ENCODE measurements around the gene FGD6. TPM values are rescaled to one million over a fixed set of nuclear protein-coding genes. Genes with fewer than 3 reads are reported as not detected.
A peak's percentile ranks its signal among the peaks of the same experiment; 100 is the strongest.

Gene FGD6
- total and polyA plus RNA-seq, 2 of the 4 experiments (the other 2 are of a cell fraction), result 2.6 to 9.5 TPM

DNA sequence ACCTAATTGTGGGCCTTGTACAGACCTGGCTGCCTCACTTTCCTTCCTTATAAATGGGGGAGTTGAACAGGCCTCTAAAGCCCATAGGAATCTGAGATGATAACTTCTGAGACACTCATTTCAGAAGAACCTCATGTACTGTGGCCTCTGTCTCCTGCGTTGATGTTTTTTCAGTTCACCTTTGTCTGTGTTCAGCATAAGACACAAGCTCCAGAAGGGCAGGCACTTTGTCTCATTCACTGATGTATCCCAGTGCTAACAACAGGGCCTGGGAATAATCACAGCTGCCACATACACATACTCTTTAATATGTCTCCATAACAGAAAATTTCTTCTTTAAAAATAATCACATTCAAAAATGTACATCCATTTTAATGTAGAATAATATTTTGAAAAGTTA is 3.3 kb downstream of the FGD6 start:
- Histone ChIP-seq H3K4ac (ENCODE audit: low read depth, low read length) (peak overlapping the region; percentile 4; the same call in 1 of the 2 replicates), H4K8ac (ENCODE audit: low read depth in 2 of 2, low read length in 2 of 2) (no peak overlapping the region), H3K4me2 (ENCODE audit: low read depth, low read length) (no peak overlapping the region), H2AK5ac (ENCODE audit: low read depth, low read length) (0 out of 2 replicates have a peak overlapping the region, but pooled peaks have one; percentile 13), H3K18ac (ENCODE audit: low read depth, low read length) (no peak overlapping the region), H3K27ac (ENCODE audit: insufficient read depth, low read length) (no peak overlapping the region), H3K36me3 (ENCODE audit: control insufficient read depth, insufficient read depth, low read length) (no peaks in the 10 kb centered on the region), H2BK5ac (ENCODE audit: low read depth, low read length, poor library complexity, severe bottlenecking) (no peak overlapping the region), H2AFZ (replicated peaks; ENCODE audit: low read length, poor library complexity) (no peak overlapping the region), H3K4me1 (ENCODE audit: control insufficient read depth, insufficient read depth, low read length) (no peaks in the 10 kb centered on the region), H3K79me1 (ENCODE audit: low read depth in 1 of 2, low read length in 2 of 2) (peaks cover 11 to 36% of the 10 kb centered on the region in 2 experiments), H2AK9ac (replicated peaks; ENCODE audit: low read depth, low read length, poor library complexity) (no peak overlapping the region), H4K5ac (ENCODE audit: low read depth, low read length) (no peak overlapping the region), H2BK120ac (ENCODE audit: low read depth, low read length) (no peak overlapping the region), H3K56ac (ENCODE audit: extremely low read depth, insufficient read depth, low read length) (no peak overlapping the region), H3K14ac (replicated peaks; ENCODE audit: low read depth, low read length) (no peak overlapping the region), H2BK20ac (ENCODE audit: low read depth, low read length) (peak overlapping the region; percentile 20; the same call in 1 of the 2 replicates), H3K9me3 (ENCODE audit: control insufficient read depth, insufficient read depth, low read length) (no peaks in the 10 kb centered on the region), H4K91ac (ENCODE audit: insufficient read depth, low read depth, low read length) (no peak overlapping the region), H3K9me1 (ENCODE audit: insufficient read depth, low read length) (no peaks in the 10 kb centered on the region), H3K9ac (ENCODE audit: low read depth, low read length) (no peak overlapping the region), H2BK15ac (ENCODE audit: low read depth, low read length) (no peak overlapping the region), H3K27me3 (ENCODE audit: control insufficient read depth, insufficient read depth, low read length) (no peaks in the 10 kb centered on the region), H4K20me1 (ENCODE audit: insufficient read depth, low read length) (peaks cover 3% of the 10 kb centered on the region; the same call in 1 of the 2 replicates), H3K23ac (ENCODE audit: low read depth, low read length) (no peak overlapping the region), H3K4me3 (ENCODE audit: insufficient read depth, low read depth, low read length) (no peak overlapping the region)
- POLR2A ChIA-PET (ENCODE audit: unreplicated experiment), result no interaction called here
- DNase-seq (no peak), ATAC-seq (ENCODE audit: low read depth) (no peak)
- dilution Hi-C loops (cut with HindIII; ENCODE audit: low sequenced_read_pairs, unreplicated experiment) (no loop called here), in situ Hi-C loops (cut with MboI; ENCODE audit: low sequenced_read_pairs) (no loop called here), intact Hi-C loops (cut with micrococcal nuclease) (no loop called here)
- TF ChIP-seq MAFK (IDR thresholded peaks at IDR 0.05; ENCODE audit: low read depth, low read length) (no peak), MAZ (IDR thresholded peaks at IDR 0.05; ENCODE audit: borderline replicate concordance, low read depth, low read length) (no peak), BHLHE40 (IDR thresholded peaks at IDR 0.05; ENCODE audit: low read depth, low read length) (no peak), POLR2A (IDR thresholded peaks at IDR 0.05; ENCODE audit: low read depth, low read length) (no peak)
- TF ChIP-seq, protein P1, sequence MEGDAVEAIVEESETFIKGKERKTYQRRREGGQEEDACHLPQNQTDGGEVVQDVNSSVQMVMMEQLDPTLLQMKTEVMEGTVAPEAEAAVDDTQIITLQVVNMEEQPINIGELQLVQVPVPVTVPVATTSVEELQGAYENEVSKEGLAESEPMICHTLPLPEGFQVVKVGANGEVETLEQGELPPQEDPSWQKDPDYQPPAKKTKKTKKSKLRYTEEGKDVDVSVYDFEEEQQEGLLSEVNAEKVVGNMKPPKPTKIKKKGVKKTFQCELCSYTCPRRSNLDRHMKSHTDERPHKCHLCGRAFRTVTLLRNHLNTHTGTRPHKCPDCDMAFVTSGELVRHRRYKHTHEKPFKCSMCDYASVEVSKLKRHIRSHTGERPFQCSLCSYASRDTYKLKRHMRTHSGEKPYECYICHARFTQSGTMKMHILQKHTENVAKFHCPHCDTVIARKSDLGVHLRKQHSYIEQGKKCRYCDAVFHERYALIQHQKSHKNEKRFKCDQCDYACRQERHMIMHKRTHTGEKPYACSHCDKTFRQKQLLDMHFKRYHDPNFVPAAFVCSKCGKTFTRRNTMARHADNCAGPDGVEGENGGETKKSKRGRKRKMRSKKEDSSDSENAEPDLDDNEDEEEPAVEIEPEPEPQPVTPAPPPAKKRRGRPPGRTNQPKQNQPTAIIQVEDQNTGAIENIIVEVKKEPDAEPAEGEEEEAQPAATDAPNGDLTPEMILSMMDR (conservative IDR thresholded peaks at IDR 0.05; ENCODE audit: low read depth, low read length), result no peak
- TF ChIP-seq, protein P2, sequence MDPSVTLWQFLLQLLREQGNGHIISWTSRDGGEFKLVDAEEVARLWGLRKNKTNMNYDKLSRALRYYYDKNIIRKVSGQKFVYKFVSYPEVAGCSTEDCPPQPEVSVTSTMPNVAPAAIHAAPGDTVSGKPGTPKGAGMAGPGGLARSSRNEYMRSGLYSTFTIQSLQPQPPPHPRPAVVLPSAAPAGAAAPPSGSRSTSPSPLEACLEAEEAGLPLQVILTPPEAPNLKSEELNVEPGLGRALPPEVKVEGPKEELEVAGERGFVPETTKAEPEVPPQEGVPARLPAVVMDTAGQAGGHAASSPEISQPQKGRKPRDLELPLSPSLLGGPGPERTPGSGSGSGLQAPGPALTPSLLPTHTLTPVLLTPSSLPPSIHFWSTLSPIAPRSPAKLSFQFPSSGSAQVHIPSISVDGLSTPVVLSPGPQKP (IDR thresholded peaks at IDR 0.05; ENCODE audit: borderline replicate concordance, low read depth, low read length), result no peak
- no TSS peak for BruUV-seq (replicated peaks)
- CTCF ChIA-PET, result no interaction called here
- 100% methylated on average over 1 of the region's 1 CpG; no CpG with 5 or more reads in 1 of the 2 experiments for WGBS, 2 experiments (ENCODE audit: extremely low coverage in 2 of 2, insufficient read length in 1 of 2)

Data from IMR-90 (cell line).